Measurements from ENCODE around the gene LRRC26. TPM values are rescaled to one million over a fixed set of nuclear protein-coding genes. Genes with fewer than 3 reads are reported as not detected.

LRRC26 gene
- total RNA-seq, 1 donor from 2014 or later: not detected

DNA sequence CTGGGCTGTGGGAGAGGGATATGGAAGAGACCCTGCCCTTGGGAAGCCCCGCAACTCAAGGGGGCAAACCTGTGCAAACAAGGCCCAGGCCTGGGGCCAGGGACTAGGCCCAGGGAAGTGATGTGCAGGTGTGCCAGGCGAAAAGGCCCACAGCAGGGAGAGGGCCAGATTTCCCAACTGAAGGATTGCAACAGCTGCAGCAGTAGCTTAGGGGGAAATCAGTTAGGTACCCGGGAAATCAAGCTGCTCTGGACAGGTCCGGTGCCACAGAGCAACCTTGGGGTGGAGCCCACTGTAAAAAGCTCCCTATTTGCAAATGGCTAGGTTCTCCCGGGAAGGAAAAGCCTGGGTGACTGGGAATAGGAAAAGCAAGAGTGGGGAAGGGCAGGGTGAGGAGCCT is 20.5 kb downstream of the LRRC26 start:
- Histone ChIP-seq H3K27me3 (ENCODE audit: control insufficient read depth, insufficient read depth, low read length) (peaks cover 33% of the 10 kb centered on the region), H3K4me3 (ENCODE audit: low read depth, low read length) (no peak overlapping the region), H3K36me3 (ENCODE audit: control insufficient read depth, insufficient read depth, low read length) (no peaks in the 10 kb centered on the region)
- TF ChIP-seq, protein P1, sequence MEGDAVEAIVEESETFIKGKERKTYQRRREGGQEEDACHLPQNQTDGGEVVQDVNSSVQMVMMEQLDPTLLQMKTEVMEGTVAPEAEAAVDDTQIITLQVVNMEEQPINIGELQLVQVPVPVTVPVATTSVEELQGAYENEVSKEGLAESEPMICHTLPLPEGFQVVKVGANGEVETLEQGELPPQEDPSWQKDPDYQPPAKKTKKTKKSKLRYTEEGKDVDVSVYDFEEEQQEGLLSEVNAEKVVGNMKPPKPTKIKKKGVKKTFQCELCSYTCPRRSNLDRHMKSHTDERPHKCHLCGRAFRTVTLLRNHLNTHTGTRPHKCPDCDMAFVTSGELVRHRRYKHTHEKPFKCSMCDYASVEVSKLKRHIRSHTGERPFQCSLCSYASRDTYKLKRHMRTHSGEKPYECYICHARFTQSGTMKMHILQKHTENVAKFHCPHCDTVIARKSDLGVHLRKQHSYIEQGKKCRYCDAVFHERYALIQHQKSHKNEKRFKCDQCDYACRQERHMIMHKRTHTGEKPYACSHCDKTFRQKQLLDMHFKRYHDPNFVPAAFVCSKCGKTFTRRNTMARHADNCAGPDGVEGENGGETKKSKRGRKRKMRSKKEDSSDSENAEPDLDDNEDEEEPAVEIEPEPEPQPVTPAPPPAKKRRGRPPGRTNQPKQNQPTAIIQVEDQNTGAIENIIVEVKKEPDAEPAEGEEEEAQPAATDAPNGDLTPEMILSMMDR (IDR thresholded peaks at IDR 0.05; ENCODE audit: insufficient read depth, low read length, poor library complexity, severe bottlenecking): no peak
- DNase-seq (ENCODE audit: low read depth): no peak

DNA sequence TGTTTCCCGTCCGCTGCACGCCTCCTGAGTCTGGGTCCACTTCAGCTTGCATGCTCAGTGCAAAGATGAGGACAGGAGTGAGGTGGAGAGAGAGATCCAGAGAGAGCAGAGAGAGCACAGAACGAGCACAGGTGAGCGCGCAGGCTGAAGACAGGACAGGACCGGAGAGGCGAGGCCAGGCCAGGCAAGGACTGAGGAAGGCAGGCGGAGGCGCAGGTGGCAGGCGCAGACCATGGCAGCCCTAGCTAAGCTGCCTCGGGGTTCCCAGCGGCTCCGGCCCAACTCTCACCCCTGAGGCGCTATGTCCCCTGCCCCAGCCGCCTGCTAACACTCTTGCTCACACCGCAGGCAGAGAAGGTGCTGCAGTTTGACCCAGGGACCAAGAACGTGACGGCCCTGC is 21.2 kb downstream of the LRRC26 start:
- DNase-seq (ENCODE audit: low read depth): no peak
- Histone ChIP-seq H3K36me3 (ENCODE audit: control insufficient read depth, insufficient read depth, low read length) (no peaks in the 10 kb centered on the region), H3K4me3 (ENCODE audit: low read depth, low read length) (no peak overlapping the region), H3K27me3 (ENCODE audit: control insufficient read depth, insufficient read depth, low read length) (peaks cover 34% of the 10 kb centered on the region)
- TF ChIP-seq, protein P1 (IDR thresholded peaks at IDR 0.05; ENCODE audit: insufficient read depth, low read length, poor library complexity, severe bottlenecking): no peak

DNA sequence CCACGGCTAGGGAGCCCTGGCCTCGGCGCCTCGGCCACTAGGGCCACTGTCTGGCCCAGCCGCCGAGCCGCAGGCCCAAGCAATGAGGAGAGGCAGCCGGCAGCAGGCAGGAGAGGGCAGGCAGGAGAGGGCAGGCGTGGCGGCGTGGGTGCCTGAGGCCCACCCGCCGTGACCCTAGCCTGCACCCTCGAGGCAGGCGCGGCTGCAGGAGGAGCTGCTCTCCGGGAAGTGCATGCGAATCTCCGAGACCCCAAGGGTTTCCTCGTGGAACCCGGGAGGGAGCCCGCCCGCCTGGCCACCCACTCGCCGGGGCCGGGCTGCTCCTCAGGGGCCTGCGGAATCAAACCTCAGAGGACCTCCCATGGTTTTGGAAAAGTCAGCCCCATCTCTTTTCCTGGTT is 21.6 kb downstream of the LRRC26 start:
- DNase-seq (ENCODE audit: low read depth): no peak
- Histone ChIP-seq H3K27me3 (ENCODE audit: control insufficient read depth, insufficient read depth, low read length) (peaks cover 38% of the 10 kb centered on the region), H3K4me3 (ENCODE audit: low read depth, low read length) (no peak overlapping the region), H3K36me3 (ENCODE audit: control insufficient read depth, insufficient read depth, low read length) (no peaks in the 10 kb centered on the region)
- TF ChIP-seq, protein P1 (IDR thresholded peaks at IDR 0.05; ENCODE audit: insufficient read depth, low read length, poor library complexity, severe bottlenecking): no peak

DNA sequence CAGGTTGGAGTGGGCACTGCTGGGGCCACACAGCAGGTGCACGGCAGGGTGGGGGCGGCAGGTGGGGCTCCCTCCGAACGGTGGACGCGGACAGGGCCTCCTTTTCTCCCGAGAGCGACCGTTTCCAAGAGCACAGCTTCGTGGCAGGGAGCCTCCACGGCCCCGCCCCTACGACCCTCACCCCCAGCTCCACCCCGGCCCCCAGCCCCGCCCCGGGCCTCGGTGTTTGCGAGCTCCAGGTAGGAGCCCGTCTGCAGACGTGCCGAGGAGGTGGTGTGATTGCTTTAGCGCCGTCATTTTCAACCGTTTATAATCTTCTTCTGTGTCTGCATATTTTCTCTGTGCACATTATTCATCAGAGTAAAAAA is 22.1 kb downstream of the LRRC26 start:
- no peak overlapping the region for H3K4me3 ChIP-seq (ENCODE audit: low read depth, low read length)
- TF ChIP-seq, protein P1 (IDR thresholded peaks at IDR 0.05; ENCODE audit: insufficient read depth, low read length, poor library complexity, severe bottlenecking): no peak
- no peaks in the 10 kb centered on the region for H3K36me3 ChIP-seq (ENCODE audit: control insufficient read depth, insufficient read depth, low read length)
- peaks cover 43% of the 10 kb centered on the region for H3K27me3 ChIP-seq (ENCODE audit: control insufficient read depth, insufficient read depth, low read length)
- DNase-seq (ENCODE audit: low read depth): no peak

DNA sequence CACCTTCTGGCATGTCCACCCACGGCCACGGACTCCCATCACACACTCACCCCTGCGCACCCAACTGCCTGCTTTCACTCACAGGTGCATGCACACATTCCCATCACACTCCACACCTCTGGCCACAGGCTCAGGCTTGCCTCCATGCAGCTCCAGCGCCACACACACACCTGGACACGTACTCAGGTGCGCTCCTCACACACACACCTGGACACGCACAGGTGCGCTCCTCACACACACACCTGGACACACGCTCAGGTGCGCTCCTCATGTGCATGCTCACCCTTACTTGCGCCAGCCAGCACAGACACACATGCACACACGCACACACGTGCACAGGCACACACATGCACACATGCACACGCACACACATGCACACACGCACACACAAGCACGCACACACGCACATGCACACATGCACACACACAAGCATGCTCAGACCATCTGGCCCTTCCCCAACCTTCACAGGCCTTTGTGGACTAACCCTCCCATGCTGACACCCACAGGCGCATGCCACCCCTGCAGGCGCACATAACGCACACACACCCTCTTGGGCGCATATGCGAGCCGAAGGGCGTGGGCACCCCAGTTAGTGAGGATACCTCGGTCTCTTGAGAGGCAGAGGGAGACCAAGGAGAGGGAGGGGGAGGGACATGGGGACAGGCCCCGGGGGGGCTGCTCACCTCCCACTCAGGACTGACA is 22.6 kb downstream of the LRRC26 start:
- no peaks in the 10 kb centered on the region for H3K36me3 ChIP-seq (ENCODE audit: control insufficient read depth, insufficient read depth, low read length)
- no peak for DNase-seq (ENCODE audit: low read depth)
- H3K27me3 ChIP-seq (ENCODE audit: control insufficient read depth, insufficient read depth, low read length): peaks cover 47% of the 10 kb centered on the region
- no peak overlapping the region for H3K4me3 ChIP-seq (ENCODE audit: low read depth, low read length)
- TF ChIP-seq, protein P1 (IDR thresholded peaks at IDR 0.05; ENCODE audit: insufficient read depth, low read length, poor library complexity, severe bottlenecking): no peak

DNA sequence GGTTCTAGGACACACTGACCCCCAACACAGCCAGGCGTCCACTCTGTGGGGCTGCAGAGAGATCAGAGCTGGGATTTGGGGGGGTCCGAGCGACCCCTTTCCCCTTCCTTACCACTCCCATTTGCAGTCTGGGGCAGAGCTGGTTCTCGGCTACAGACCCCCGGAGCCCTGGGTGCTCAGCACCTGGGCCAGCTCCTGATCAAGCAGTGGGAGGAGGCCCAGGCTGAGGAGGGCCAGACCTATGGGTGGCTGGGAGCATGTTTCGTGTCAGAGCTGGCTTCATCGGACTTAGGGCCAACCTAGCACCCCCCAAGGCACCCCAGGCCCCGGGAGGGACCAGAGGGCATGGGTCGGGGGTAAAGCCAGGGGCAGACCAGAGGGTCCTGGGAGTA is 23.3 kb downstream of the LRRC26 start:
- TF ChIP-seq, protein P1 (IDR thresholded peaks at IDR 0.05; ENCODE audit: insufficient read depth, low read length, poor library complexity, severe bottlenecking): no peak
- Histone ChIP-seq H3K36me3 (ENCODE audit: control insufficient read depth, insufficient read depth, low read length) (no peaks in the 10 kb centered on the region), H3K27me3 (ENCODE audit: control insufficient read depth, insufficient read depth, low read length) (peaks cover 54% of the 10 kb centered on the region), H3K4me3 (ENCODE audit: low read depth, low read length) (no peak overlapping the region)
- no peak for DNase-seq (ENCODE audit: low read depth)
